K562 (cell line): ENCODE measurements around the gene PARS2. TPM values are rescaled to one million over a fixed set of nuclear protein-coding genes. Genes with fewer than 3 reads are reported as not detected.

ENCODE experiments used
- ATAC-seq: fragments of 200-7000 bp; cut with Tn5 transposase; 3 replicates; pipeline ENCODE4 v1.9.1; 2020; ENCODE audit warnings: moderate library complexity
- BruUV-seq: library from RNA; stranded (reverse); fragments of 400-500 nt; replicated peaks from 2 replicates; lab custom pipeline; 2021; lab: Mats Ljungman, UMichigan
- CTCF ChIA-PET: fragments of 300-600 bp; formaldehyde crosslinking; extraction: SDS; loops from one replicate; lab custom pipeline; 2021; ENCODE audit warnings: low intra/inter-chr PET ratio; lab: Yijun Ruan, JAX
- POLR2A ChIA-PET: fragments of 300-600, 350-650 bp; sonication (Branson Sonifier 250); formaldehyde crosslinking; extraction: SDS; loops from one replicate; lab custom pipeline; 2021; ENCODE audit warnings: antibody characterized with exemption, inconsistent platforms; lab: Yijun Ruan, JAX
- DNase-seq, 4 experiments: peaks; one replicate each; pipeline versions ENCODE4 v3.0.0 to v3.0.0-alpha.2; 2011 to 2018; ENCODE audit warnings: low spot score in 3 of 4, mixed read lengths in 3 of 4; ENCODE audit errors: extremely low read depth in 1 of 4
- FAIRE-seq: peaks from 2 replicates; lab custom pipeline; 2011; peaks lifted over from hg19 to GRCh38; lab: Jason Lieb, UNC
- H2AFZ ChIP-seq: 2 replicates; pipeline ENCODE4 v1.6.0; 2011; ENCODE audit warnings: low read depth, low read length, control low read depth, inconsistent platforms
- H3K27ac ChIP-seq: fragments of 200-600 bp; 3 replicates; pipeline ENCODE4 v1.8.0; 2011; ENCODE audit warnings: low read depth, mild to moderate bottlenecking, control low read depth, inconsistent platforms, low read length, moderate library complexity, mixed read lengths; ENCODE audit errors: extremely low read depth
- H3K27me3 ChIP-seq, 2 experiments: fragments of 300-600 bp in 1 of 2; 2 replicates in 1 of 2; 3 replicates in 1 of 2; pipeline versions ENCODE4 v1.6.0 to v1.8.0; 2011; ENCODE audit warnings: inconsistent platforms in 2 of 2, low read length in 2 of 2, mild to moderate bottlenecking in 1 of 2, mixed read lengths in 1 of 2, moderate library complexity in 1 of 2; ENCODE audit not compliant: control insufficient read depth in 2 of 2, insufficient read depth in 2 of 2
- H3K36me3 ChIP-seq: fragments of 300-600 bp; 3 replicates; pipeline ENCODE4 v1.8.0; 2011; ENCODE audit warnings: mild to moderate bottlenecking, low read length, inconsistent platforms; ENCODE audit not compliant: control insufficient read depth, insufficient read depth
- H3K4me1 ChIP-seq, 2 experiments: fragments of 200-600 bp in 1 of 2; replicated peaks in 1 of 2; 2 replicates in 1 of 2; 3 replicates in 1 of 2; pipeline versions ENCODE4 v1.5.1 to v1.8.0; 2011; ENCODE audit warnings: inconsistent platforms in 2 of 2, low read length in 2 of 2, mild to moderate bottlenecking in 1 of 2, mixed read lengths in 1 of 2, moderate library complexity in 1 of 2; ENCODE audit not compliant: control insufficient read depth in 2 of 2, insufficient read depth in 2 of 2
- H3K4me2 ChIP-seq: 2 replicates; pipeline ENCODE4 v1.6.1; 2011; ENCODE audit warnings: low read length, control low read depth, inconsistent platforms, mixed read lengths; ENCODE audit not compliant: insufficient read depth
- H3K4me3 ChIP-seq: fragments of 200-600 bp; sonication (generic), shearing (Covaris generic); 2 replicates; pipeline ENCODE4 v1.5.1; 2016; ENCODE audit warnings: control low read depth, inconsistent platforms
- H3K79me2 ChIP-seq: fragments of 200-600 bp; 3 replicates; pipeline ENCODE4 v1.8.0; 2011; ENCODE audit warnings: low read length, inconsistent platforms; ENCODE audit not compliant: control insufficient read depth, insufficient read depth
- H3K9ac ChIP-seq, 2 experiments: 2 replicates each; pipeline versions ENCODE4 v1.6.0 to v1.6.1; 2011; ENCODE audit warnings: low read depth in 2 of 2, low read length in 2 of 2, control low read depth in 1 of 2, inconsistent platforms in 1 of 2, mild to moderate bottlenecking in 1 of 2, mixed read lengths in 1 of 2; ENCODE audit not compliant: insufficient read depth in 1 of 2
- H3K9me1 ChIP-seq: one replicate; pipeline ENCODE4 v1.6.0; 2011; ENCODE audit warnings: inconsistent platforms, mild to moderate bottlenecking, low read length, moderate library complexity; ENCODE audit not compliant: control insufficient read depth, insufficient read depth
- H3K9me3 ChIP-seq: replicated peaks from 2 replicates; pipeline ENCODE4 v1.5.1; 2011; ENCODE audit warnings: low read depth, low read length, inconsistent platforms; ENCODE audit not compliant: control insufficient read depth, insufficient read depth
- H4K20me1 ChIP-seq: replicated peaks from 2 replicates; pipeline ENCODE4 v1.6.1; 2011; ENCODE audit warnings: low read length, inconsistent platforms, mixed read lengths; ENCODE audit not compliant: control insufficient read depth, insufficient read depth
- EP400 ChIP-seq: fragments of 450-650 bp; IDR thresholded peaks from 2 replicates; pipeline ENCODE4 v1.6.1; 2017; ENCODE audit warnings: antibody characterized with exemption, mild to moderate bottlenecking, moderate library complexity
- ETV1 ChIP-seq: fragments of 450-650 bp; conservative IDR thresholded peaks from 2 replicates; pipeline ENCODE4 v1.6.1; 2016; ENCODE audit warnings: missing genetic modification characterization, control low read depth, low read depth, missing compliant biosample characterization
- FOSL1 ChIP-seq: fragments of 200-800 bp; sonication (Bioruptor generic); conservative IDR thresholded peaks from 2 replicates; pipeline ENCODE4 v1.6.1; 2016; ENCODE audit warnings: missing genetic modification characterization, missing compliant biosample characterization
- FOXP4 ChIP-seq: sonication (generic); formaldehyde crosslinking; IDR thresholded peaks from 2 replicates; pipeline ENCODE4 v1.8.0; 2022; ENCODE audit warnings: mild to moderate bottlenecking, missing genetic modification reagents, borderline replicate concordance
- FUS ChIP-seq: fragments of 200-400 bp; formaldehyde crosslinking; optimal IDR thresholded peaks from 2 replicates; pipeline ENCODE3; 2017; ENCODE audit warnings: low read depth, low read length
- GABPB2 ChIP-seq: fragments of 250-450 bp; sonication (Bioruptor Pico); conservative IDR thresholded peaks from 2 replicates; pipeline ENCODE4 v1.5.1; 2021; ENCODE audit warnings: mild to moderate bottlenecking
- GMEB1 ChIP-seq: fragments of 250-450 bp; sonication (Bioruptor Pico); IDR thresholded peaks from 2 replicates; pipeline ENCODE4 v1.4.0; 2020; ENCODE audit warnings: mild to moderate bottlenecking
- JUNB ChIP-seq: fragments of 450-650 bp; formaldehyde crosslinking; conservative IDR thresholded peaks from 2 replicates; pipeline ENCODE4 v1.4.0; 2020; ENCODE audit warnings: mild to moderate bottlenecking
- SMARCC2 ChIP-seq: fragments of 450-650 bp; IDR thresholded peaks from 2 replicates; pipeline ENCODE4 v1.6.1; 2017; ENCODE audit warnings: antibody characterized with exemption, moderate library complexity, mild to moderate bottlenecking, low read depth
- TRIM28 ChIP-seq: fragments of 450-650 bp; IDR thresholded peaks from 2 replicates; pipeline ENCODE4 v1.6.1; 2017
- ZBTB33 ChIP-seq: sonication (generic); formaldehyde crosslinking; IDR thresholded peaks from 2 replicates; pipeline ENCODE4 v1.8.1; 2023; ENCODE audit warnings: mild to moderate bottlenecking, missing genetic modification reagents
- ZNF184 ChIP-seq: sonication (generic); formaldehyde crosslinking; IDR thresholded peaks from 2 replicates; pipeline ENCODE4 v1.5.0; 2020; ENCODE audit warnings: missing genetic modification reagents
- ZNF551 ChIP-seq: fragments of 250-450 bp; sonication (Bioruptor Pico); IDR thresholded peaks from 2 replicates; pipeline ENCODE4 v1.5.0; 2021; ENCODE audit warnings: mild to moderate bottlenecking, moderate library complexity
- WGBS: fragments of 100-300 bp; shearing (Covaris generic); methylation state at CpG from one replicate; pipeline ENCODE4 v1.1.6; 2016; ENCODE audit warnings: low coverage, mixed read lengths; ENCODE audit not compliant: insufficient coverage; ENCODE audit errors: missing lambda C conversion rate; 5-methylcytosine and 5-hydroxymethylcytosine counted together
- in situ Hi-C: fragments of 300-500 bp; cut with MboI; formaldehyde crosslinking; loops from 4 replicates; pipeline ENCODE4 v1.15.0; 2018; ENCODE audit warnings: inconsistent platforms, mixed read lengths
- intact Hi-C: fragments of 100-400 bp; cut with micrococcal nuclease; formaldehyde crosslinking; loops from 2 replicates; pipeline ENCODE4 v1.14.2; 2022
- polyA plus RNA-seq, 8 experiments: library from polyadenylated mRNA; depleted of rRNA in 4 of 8; stranded (reverse) in 5 of 8; unstranded in 3 of 8; fragments of >200 nt; fragmentation: Nextera tagmentation in 2 of 8; fragmentation: Illumina TruSeq in 1 of 8; extraction: Ambion mirVana in 2 of 8; extraction: Trizol in 1 of 8; gene quantifications; 2 replicates each; pipeline versions ENCODE4 v1.2.1 to v1.2.3, GENCODE V29; 2011 to 2014; ENCODE audit warnings: inconsistent platforms in 1 of 8, missing spikeins in 1 of 8
- total RNA-seq, 7 experiments: library from RNA; depleted of rRNA in 6 of 7; stranded (reverse); fragments of >200 nt in 6 of 7; fragmentation: Illumina TruSeq in 2 of 7; extraction: Trizol in 2 of 7; gene quantifications; 2 replicates each; pipeline versions ENCODE4 v1.2.1 to v1.2.3, GENCODE V29; 2011 to 2021; ENCODE audit warnings: low replicate concordance in 1 of 7
- TF ChIP-seq, protein P1 (sequence below): fragments of 450-650 bp; formaldehyde crosslinking; conservative IDR thresholded peaks from 2 replicates; pipeline ENCODE4 v1.4.0; 2022; ENCODE audit warnings: mild to moderate bottlenecking, missing genetic modification characterization

Gene PARS2
- total and polyA plus RNA-seq, 9 of the 15 experiments (the other 6 are each of a cell fraction or from before 2014, with no cell fraction given): 6.3 to 12.4 (median 7.9) TPM

GRCh38 chr1:54710841-54711240 lies 53.5 kb downstream of the PARS2 start (continued):
- TF ChIP-seq FOXP4: no peak
- TF ChIP-seq FUS: no peak

DNA sequence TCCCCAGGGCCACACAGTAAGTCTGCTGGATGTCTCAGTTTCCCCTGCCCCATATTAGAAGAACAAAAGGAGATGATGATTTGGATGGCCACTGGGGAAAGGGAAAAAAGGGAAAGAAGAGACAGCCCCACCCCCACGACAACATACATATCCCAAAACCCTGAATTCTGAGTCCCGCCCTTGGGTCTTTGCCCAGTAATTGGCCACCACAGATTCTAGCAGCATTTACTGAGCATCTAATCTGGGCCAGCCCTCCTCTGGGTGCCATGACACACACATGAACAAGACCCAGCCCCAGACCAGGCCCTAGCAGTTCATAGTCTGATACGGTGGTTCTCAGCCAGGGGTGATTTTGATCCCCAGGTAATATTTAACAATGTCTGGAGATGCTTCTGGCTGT lies 53.9 kb downstream of the PARS2 start:
- no TSS peak for BruUV-seq
- Histone ChIP-seq H3K4me3 (no peak overlapping the region), H3K9me3 (no peaks in the 10 kb centered on the region), H3K9ac (no peak overlapping the region), H3K27ac (no peak overlapping the region), H3K4me2 (no peak overlapping the region), H3K79me2 (no peaks in the 10 kb centered on the region), H3K4me1 (peaks cover 0 to 3% of the 10 kb centered on the region in 2 experiments; a peak in 3 of 5 replicates), H3K27me3 (peaks cover 20 to 46% of the 10 kb centered on the region in 2 experiments), H3K9me1 (no peaks in the 10 kb centered on the region), H3K36me3 (no peaks in the 10 kb centered on the region), H4K20me1 (peaks cover 10% of the 10 kb centered on the region), H2AFZ (no peak overlapping the region)
- ATAC-seq (no peak), DNase-seq (no peak), FAIRE-seq (no peak)
- intact Hi-C loops (no loop called here), in situ Hi-C loops (no loop called here)
- POLR2A ChIA-PET: no interaction called here
- 0% methylated on average over 3 of the region's 3 CpGs for WGBS
- CTCF ChIA-PET: no interaction called here
- TF ChIP-seq TRIM28 (no peak), ZNF551 (no peak), FOSL1 (no peak), GMEB1 (CRISPR knock-in tag) (no peak), ETV1 (no peak), EP400 (no peak), JUNB (CRISPR knock-in tag) (no peak), ZBTB33 (no peak), SMARCC2 (no peak), GABPB2 (no peak), ZNF184 (CRISPR knock-in tag) (no peak)
- TF ChIP-seq, protein P1, sequence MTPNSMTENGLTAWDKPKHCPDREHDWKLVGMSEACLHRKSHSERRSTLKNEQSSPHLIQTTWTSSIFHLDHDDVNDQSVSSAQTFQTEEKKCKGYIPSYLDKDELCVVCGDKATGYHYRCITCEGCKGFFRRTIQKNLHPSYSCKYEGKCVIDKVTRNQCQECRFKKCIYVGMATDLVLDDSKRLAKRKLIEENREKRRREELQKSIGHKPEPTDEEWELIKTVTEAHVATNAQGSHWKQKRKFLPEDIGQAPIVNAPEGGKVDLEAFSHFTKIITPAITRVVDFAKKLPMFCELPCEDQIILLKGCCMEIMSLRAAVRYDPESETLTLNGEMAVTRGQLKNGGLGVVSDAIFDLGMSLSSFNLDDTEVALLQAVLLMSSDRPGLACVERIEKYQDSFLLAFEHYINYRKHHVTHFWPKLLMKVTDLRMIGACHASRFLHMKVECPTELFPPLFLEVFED (CRISPR knock-in tag): no peak
